CD4-positive, alpha-beta T cell (primary cell): ENCODE data around the gene NOL12. TPM values are rescaled to one million over a fixed set of nuclear protein-coding genes. Genes with fewer than 3 reads are reported as not detected.

Experiments used
- ATAC-seq: fragments of 200-7000 bp; cut with Tn5 transposase; one replicate; pipeline ENCODE4 v1.10.0; 2022; ENCODE audit warnings: mild to moderate bottlenecking; ENCODE audit not compliant: poor library complexity
- CTCF ChIA-PET: fragments of 350-600 bp; sonication (Branson Sonifier 250); formaldehyde crosslinking; loops from one replicate; lab custom pipeline; 2021; ENCODE audit warnings: antibody characterized with exemption, inconsistent platforms; lab: Charles Lee
- POLR2A ChIA-PET: fragments of 350-600 bp; sonication (Branson Sonifier 250); formaldehyde crosslinking; loops from one replicate; lab custom pipeline; 2021; ENCODE audit warnings: antibody characterized with exemption, inconsistent platforms; lab: Charles Lee
- DNase-seq, 14 experiments: peaks; one replicate each; pipeline ENCODE4 v3.0.0-alpha.2; 2013 to 2020; ENCODE audit warnings: mixed read lengths in 2 of 14
- H3K27ac ChIP-seq, 2 donors: one replicate each; pipeline versions ENCODE4 v1.5.1 to v1.7.0; 2013; ENCODE audit warnings: low read length in 2 of 2, low read depth in 1 of 2, mild to moderate bottlenecking in 1 of 2
- H3K27me3 ChIP-seq, 2 experiments: 1 replicate in 1 of 2; 2 replicates in 1 of 2; pipeline versions ENCODE4 v1.6.1 to v1.7.0; 2013; ENCODE audit warnings: low read length in 2 of 2, control low read depth in 1 of 2, mild to moderate bottlenecking in 1 of 2, moderate library complexity in 1 of 2; ENCODE audit not compliant: insufficient read depth in 2 of 2, control insufficient read depth in 1 of 2
- H3K36me3 ChIP-seq: one replicate; pipeline ENCODE4 v1.6.1; 2013; ENCODE audit warnings: low read length, control low read depth; ENCODE audit not compliant: insufficient read depth
- H3K4me1 ChIP-seq: one replicate; pipeline ENCODE4 v1.6.1; 2013; ENCODE audit warnings: low read length, control low read depth; ENCODE audit not compliant: insufficient read depth
- H3K4me3 ChIP-seq: one replicate; pipeline ENCODE4 v1.5.1; 2013; ENCODE audit warnings: mild to moderate bottlenecking, low read length, moderate library complexity
- H3K9me3 ChIP-seq, 2 experiments: 1 replicate in 1 of 2; 2 replicates in 1 of 2; pipeline versions ENCODE4 v1.6.1 to v1.7.0; 2013; ENCODE audit warnings: low read length in 2 of 2, mild to moderate bottlenecking in 2 of 2, control low read depth in 1 of 2, moderate library complexity in 1 of 2; ENCODE audit not compliant: control insufficient read depth in 1 of 2, insufficient read depth in 1 of 2
- H3K27ac Mint-ChIP-seq: one replicate; pipeline ENCODE4 v1.8.0; 2020; ENCODE audit warnings: mixed read lengths
- H3K27me3 Mint-ChIP-seq: one replicate; pipeline ENCODE4 v1.8.0; 2021; ENCODE audit warnings: mixed read lengths
- H3K36me3 Mint-ChIP-seq: one replicate; pipeline ENCODE4 v1.8.0; 2021; ENCODE audit warnings: low read depth, mixed read lengths
- H3K4me1 Mint-ChIP-seq: one replicate; pipeline ENCODE4 v1.8.0; 2021; ENCODE audit warnings: low read depth, mixed read lengths
- H3K4me3 Mint-ChIP-seq: one replicate; pipeline ENCODE4 v1.8.0; 2020; ENCODE audit warnings: mild to moderate bottlenecking, mixed read lengths
- H3K9me3 Mint-ChIP-seq: one replicate; pipeline ENCODE4 v1.8.0; 2020; ENCODE audit warnings: mixed read lengths
- CTCF ChIP-seq: fragments of 200-600 bp; IDR thresholded peaks from one replicate; pipeline ENCODE4 v1.8.0; 2022; ENCODE audit warnings: antibody characterized with exemption, mild to moderate bottlenecking
- intact Hi-C, 2 experiments: fragments of 100-400 bp; cut with DNase I in 1 of 2; cut with micrococcal nuclease in 1 of 2; formaldehyde crosslinking; loops; one replicate each; pipeline versions ENCODE4 v1.15.1 to v1.9.0; 2023 to 2025; cut with DNase I, micrococcal nuclease
- total RNA-seq, 174 experiments: library from RNA in 2 of 174; stranded (reverse) in 2 of 174; gene quantifications; one replicate each; pipeline ENCODE4 v1.2.3 and lab custom pipeline; 2021 to 2026

Gene NOL12
- total RNA-seq, 2 experiments from 2014 or later: 24.3 to 26.2 TPM

- Histone ChIP-seq H3K27me3 (no peaks in the 10 kb centered on the region), H3K4me3 (no peak overlapping the region), H3K27ac (no peak overlapping the region), H3K4me1 (peaks cover under 1% of the 10 kb centered on the region), H3K36me3 (no peaks in the 10 kb centered on the region), H3K9me3 (no peaks in the 10 kb centered on the region)
- TF ChIP-seq CTCF: no peak
- no peaks in the 10 kb centered on the region for H3K36me3 Mint-ChIP-seq
- ChIA-PET POLR2A (no interaction called here), CTCF (no interaction called here)
- ATAC-seq (no peak), DNase-seq (no peak)
- H3K27ac Mint-ChIP-seq: no peak overlapping the region
- intact Hi-C loops: no loop called here
- H3K4me3 Mint-ChIP-seq: no peak overlapping the region
- no peaks in the 10 kb centered on the region for H3K9me3 Mint-ChIP-seq
- no peaks in the 10 kb centered on the region for H3K27me3 Mint-ChIP-seq
- no peaks in the 10 kb centered on the region for H3K4me1 Mint-ChIP-seq
Observed at GRCh38 chr22:37733625-37734401, 47.7 kb downstream of the NOL12 start.

GRCh38 chr22:37734402-37734700 is 48.2 kb downstream of the NOL12 start:
- Mint-ChIP-seq H3K27ac (no peak overlapping the region), H3K4me3 (no peak overlapping the region), H3K27me3 (no peaks in the 10 kb centered on the region), H3K4me1 (no peaks in the 10 kb centered on the region), H3K9me3 (no peaks in the 10 kb centered on the region), H3K36me3 (no peaks in the 10 kb centered on the region)
- CTCF ChIA-PET: no interaction called here
- Histone ChIP-seq H3K27ac (no peak overlapping the region), H3K4me3 (no peak overlapping the region), H3K9me3 (no peaks in the 10 kb centered on the region), H3K36me3 (no peaks in the 10 kb centered on the region), H3K27me3 (no peaks in the 10 kb centered on the region), H3K4me1 (peaks cover 2% of the 10 kb centered on the region)
- DNase-seq: no peak
- POLR2A ChIA-PET: no interaction called here
- intact Hi-C loops: no loop called here
- no peak for TF ChIP-seq CTCF
- no peak for ATAC-seq

GRCh38 chr22:37734964-37735451 is 48.9 kb downstream of the NOL12 start:
- POLR2A ChIA-PET: no interaction called here
- no peak for TF ChIP-seq CTCF
- Histone ChIP-seq H3K27me3 (no peaks in the 10 kb centered on the region), H3K36me3 (no peaks in the 10 kb centered on the region), H3K4me3 (no peak overlapping the region), H3K27ac (no peak overlapping the region), H3K9me3 (no peaks in the 10 kb centered on the region), H3K4me1 (peaks cover 3% of the 10 kb centered on the region)
- CTCF ChIA-PET: interaction anchor here (0.5 kb wide), 1 partner anchor 1431 kb away, joined by 3 read pairs; no protein-coding TSS in a partner anchor
- H3K27me3 Mint-ChIP-seq: no peaks in the 10 kb centered on the region
- H3K9me3 Mint-ChIP-seq: no peaks in the 10 kb centered on the region
- no peaks in the 10 kb centered on the region for H3K4me1 Mint-ChIP-seq
- DNase-seq (no peak), ATAC-seq (no peak)
- no peak overlapping the region for H3K27ac Mint-ChIP-seq
- H3K4me3 Mint-ChIP-seq: no peak overlapping the region
- intact Hi-C loops: no loop called here
- H3K36me3 Mint-ChIP-seq: no peaks in the 10 kb centered on the region
